CD8-positive, alpha-beta memory T cell (primary cell): ENCODE results near the gene BEST1. TPM values are rescaled to one million over a fixed set of nuclear protein-coding genes. Genes with fewer than 3 reads are reported as not detected.
"Not testable (repeated sequence)": the region's sequence is repeated elsewhere in the genome, so short reads cannot be mapped to it uniquely, and the experiment has no call there.

Source experiments
- CTCF ChIA-PET: fragments of 350-600 bp; sonication (Branson Sonifier 250); formaldehyde crosslinking; loops from one replicate; lab custom pipeline; 2021; ENCODE audit warnings: antibody characterized with exemption; lab: Charles Lee
- POLR2A ChIA-PET: fragments of 350-600 bp; sonication (Branson Sonifier 250); formaldehyde crosslinking; loops from one replicate; lab custom pipeline; 2021; ENCODE audit warnings: antibody characterized with exemption; lab: Charles Lee
- DNase-seq, 5 donors: peaks; one replicate each; pipeline versions ENCODE4 v3.0.0 to v3.0.0-alpha.2; 2020 to 2022; ENCODE audit warnings: mixed read lengths in 1 of 5
- H3K27ac ChIP-seq: one replicate; pipeline ENCODE4 v1.7.0; 2013; ENCODE audit warnings: low read depth, mild to moderate bottlenecking, low read length, moderate library complexity
- H3K27me3 ChIP-seq: 2 replicates; pipeline ENCODE4 v1.7.0; 2013; ENCODE audit warnings: low read length, mild to moderate bottlenecking; ENCODE audit not compliant: insufficient read depth, poor library complexity, severe bottlenecking
- H3K36me3 ChIP-seq: 2 replicates; pipeline ENCODE4 v1.7.0; 2013; ENCODE audit warnings: mild to moderate bottlenecking, low read length, moderate library complexity; ENCODE audit not compliant: insufficient read depth
- H3K4me1 ChIP-seq: 2 replicates; pipeline ENCODE4 v1.7.0; 2013; ENCODE audit warnings: mild to moderate bottlenecking, low read length, moderate library complexity; ENCODE audit not compliant: insufficient read depth
- H3K4me3 ChIP-seq: 2 replicates; pipeline ENCODE4 v1.7.0; 2013; ENCODE audit warnings: mild to moderate bottlenecking, low read length
- H3K9me3 ChIP-seq: 2 replicates; pipeline ENCODE4 v1.7.0; 2013; ENCODE audit warnings: mild to moderate bottlenecking, low read length
- H3K27ac Mint-ChIP-seq, 8 donors: one replicate each; pipeline ENCODE4 v1.8.0; 2020 to 2021; ENCODE audit warnings: mixed read lengths in 8 of 8, mild to moderate bottlenecking in 6 of 8, inconsistent platforms in 3 of 8, moderate library complexity in 3 of 8
- H3K27me3 Mint-ChIP-seq, 2 donors: one replicate each; pipeline ENCODE4 v1.8.0; 2020 to 2021; ENCODE audit warnings: mixed read lengths in 2 of 2, mild to moderate bottlenecking in 1 of 2, moderate library complexity in 1 of 2
- H3K36me3 Mint-ChIP-seq, 3 donors: one replicate each; pipeline ENCODE4 v1.8.0; 2020 to 2021; ENCODE audit warnings: mixed read lengths in 3 of 3, inconsistent platforms in 1 of 3, mild to moderate bottlenecking in 1 of 3
- H3K4me1 Mint-ChIP-seq, 3 donors: one replicate each; pipeline ENCODE4 v1.8.0; 2020 to 2021; ENCODE audit warnings: mixed read lengths in 3 of 3, inconsistent platforms in 1 of 3, mild to moderate bottlenecking in 1 of 3
- H3K4me3 Mint-ChIP-seq, 7 donors: one replicate each; pipeline ENCODE4 v1.8.0; 2020 to 2021; ENCODE audit warnings: mixed read lengths in 7 of 7, mild to moderate bottlenecking in 6 of 7, moderate library complexity in 4 of 7, inconsistent platforms in 2 of 7
- H3K9me3 Mint-ChIP-seq, 5 donors: one replicate each; pipeline ENCODE4 v1.8.0; 2020 to 2022; ENCODE audit warnings: mixed read lengths in 5 of 5, mild to moderate bottlenecking in 3 of 5, moderate library complexity in 2 of 5, inconsistent platforms in 1 of 5
- polyA plus RNA-seq: library from polyadenylated mRNA; unstranded; fragments of 300-500 nt; fragmentation: Illumina TruSeq; gene quantifications from one replicate; pipeline ENCODE4 v1.2.3, GENCODE V29; 2021
- total RNA-seq, 2 experiments: library from RNA; stranded (reverse); gene quantifications; one replicate each; pipeline ENCODE4 v1.2.3, GENCODE V29; 2021

The BEST1 gene
- total and polyA plus RNA-seq, 3 experiments from 2014 or later: 0.09 to 1.5 TPM; not detected in 1

DNA sequence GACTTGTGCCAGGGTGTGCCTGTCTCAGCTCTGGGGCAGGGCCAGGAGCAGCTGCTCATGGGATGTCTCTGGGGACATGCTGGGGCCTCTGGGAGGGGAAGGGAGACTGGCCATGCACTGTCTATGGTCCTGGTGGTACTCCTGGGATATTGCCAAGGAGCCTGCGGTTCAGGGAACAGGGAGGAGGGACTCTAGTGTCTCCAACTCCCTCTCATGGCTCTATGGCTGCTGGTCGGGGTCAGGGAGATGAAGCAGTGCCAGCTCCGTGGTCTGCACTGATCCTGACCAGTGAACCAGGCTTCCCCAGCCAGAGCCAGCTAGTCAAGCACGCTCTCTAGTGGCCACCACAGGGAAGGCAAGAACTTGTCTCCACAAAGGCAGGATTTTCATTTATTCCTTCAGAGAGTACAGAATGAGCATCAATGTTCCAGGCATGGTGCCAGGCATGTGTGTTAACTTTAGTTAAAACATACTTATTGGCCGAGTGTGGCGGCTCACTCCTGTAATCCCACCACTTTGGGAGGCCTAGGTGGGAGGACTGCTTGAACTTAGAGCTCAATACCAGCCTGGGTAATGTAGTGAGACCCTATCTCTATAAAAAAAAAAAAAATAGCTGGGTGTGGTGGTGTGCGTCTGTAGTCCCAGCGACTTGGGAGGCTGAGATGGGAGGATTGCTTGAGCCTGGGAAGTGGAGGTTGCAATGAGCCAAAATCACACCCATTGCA lies 2.5 kb upstream of the BEST1 start:
- Mint-ChIP-seq H3K4me3 (no peak overlapping the region), H3K36me3 (no peaks in the 10 kb centered on the region), H3K27me3 (peaks cover 4 to 14% of the 10 kb centered on the region in 2 donors), H3K27ac (peak overlapping the region in 1 of 8 donors; percentile 38), H3K4me1 (no peaks in the 10 kb centered on the region), H3K9me3 (no peaks in the 10 kb centered on the region)
- CTCF ChIA-PET: interaction anchor here (0.6 to 6.8 kb wide), 27 partner anchors 8 to 160 kb away, joined by 3 to 45 read pairs (median 5); partner anchors contain the start of genes FADS3 and FTH1
- Histone ChIP-seq H3K4me3 (no peak overlapping the region), H3K27me3 (no peaks in the 10 kb centered on the region), H3K4me1 (no peaks in the 10 kb centered on the region), H3K27ac (no peak overlapping the region), H3K9me3 (no peaks in the 10 kb centered on the region), H3K36me3 (no peaks in the 10 kb centered on the region)
- DNase-seq: peak; percentile 44 to 71 (median 46)
- POLR2A ChIA-PET: interaction anchor here (0.5 to 2.0 kb wide), 5 partner anchors 18 to 935 kb away, joined by 3 to 7 read pairs (median 3); partner anchors contain the start of gene FTH1

DNA sequence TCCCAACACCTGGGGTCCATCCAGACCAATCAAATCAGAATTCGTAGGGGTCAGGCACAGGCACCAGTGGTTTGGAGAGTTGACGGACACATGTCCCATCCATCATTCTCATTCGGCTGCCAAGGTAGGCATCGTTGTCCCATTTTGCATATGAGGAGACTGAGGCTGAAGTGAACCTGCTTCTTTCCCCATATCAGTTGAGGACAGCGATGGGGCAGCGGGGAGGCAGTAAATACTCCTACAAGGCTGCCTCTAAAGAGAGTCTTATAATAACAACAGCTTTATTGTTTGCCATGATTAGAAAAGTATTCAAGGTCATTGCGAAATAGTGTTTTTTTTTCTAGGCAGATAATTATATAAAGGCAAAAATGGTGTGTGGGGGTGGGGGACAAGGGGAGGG lies 1.6 kb upstream of the BEST1 start:
- peaks cover 4 to 14% of the 10 kb centered on the region in 2 donors for H3K27me3 Mint-ChIP-seq
- no peak overlapping the region for H3K4me3 ChIP-seq
- H3K9me3 ChIP-seq: no peaks in the 10 kb centered on the region
- no peaks in the 10 kb centered on the region for H3K36me3 ChIP-seq
- H3K27ac ChIP-seq: no peak overlapping the region
- H3K4me1 ChIP-seq: no peaks in the 10 kb centered on the region
- no peaks in the 10 kb centered on the region for H3K9me3 Mint-ChIP-seq
- no peak overlapping the region for H3K4me3 Mint-ChIP-seq
- ChIA-PET POLR2A (interaction anchor here (1.2 to 2.0 kb wide), 2 partner anchors 18 to 19 kb away, joined by 3 to 7 read pairs; partner anchors contain the start of gene FTH1), CTCF (interaction anchor here (0.6 to 6.8 kb wide), 20 partner anchors 9 to 159 kb away, joined by 3 to 45 read pairs (median 5); partner anchors contain the start of gene FTH1)
- H3K27ac Mint-ChIP-seq: no peak overlapping the region
- no peak for DNase-seq
- no peaks in the 10 kb centered on the region for H3K27me3 ChIP-seq
- no peaks in the 10 kb centered on the region for H3K36me3 Mint-ChIP-seq
- no peaks in the 10 kb centered on the region for H3K4me1 Mint-ChIP-seq

DNA sequence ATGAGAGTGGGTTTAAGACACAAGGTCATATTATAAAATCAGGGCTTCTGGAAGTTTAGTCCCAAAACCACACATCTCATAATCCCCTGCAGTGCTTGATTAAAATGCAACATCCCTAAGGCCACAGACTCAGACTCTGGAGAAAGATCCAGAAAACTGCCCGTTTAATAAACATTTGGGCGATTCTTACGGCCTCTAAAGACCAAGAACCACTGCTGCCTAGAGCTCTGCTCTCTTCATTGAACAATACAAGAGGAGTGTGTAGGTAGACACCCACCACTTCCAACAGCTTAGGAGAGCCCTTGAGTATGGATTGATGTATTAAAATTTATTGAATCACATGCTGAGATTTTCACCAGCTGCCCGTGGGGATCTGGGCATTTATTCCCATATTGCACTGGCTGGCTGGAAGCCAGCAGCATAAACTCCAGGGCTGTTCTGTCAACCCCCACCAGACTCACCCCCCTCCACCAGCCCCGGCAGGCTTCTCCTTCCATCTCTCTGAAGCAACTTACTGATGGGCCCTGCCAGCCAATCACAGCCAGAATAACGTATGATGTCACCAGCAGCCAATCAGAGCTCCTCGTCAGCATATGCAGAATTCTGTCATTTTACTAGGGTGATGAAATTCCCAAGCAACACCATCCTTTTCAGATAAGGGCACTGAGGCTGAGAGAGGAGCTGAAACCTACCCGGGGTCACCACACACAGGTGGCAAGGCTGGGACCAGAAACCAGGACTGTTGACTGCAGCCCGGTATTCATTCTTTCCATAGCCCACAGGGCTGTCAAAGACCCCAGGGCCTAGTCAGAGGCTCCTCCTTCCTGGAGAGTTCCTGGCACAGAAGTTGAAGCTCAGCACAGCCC lies 749 bp upstream of the BEST1 start:
- POLR2A ChIA-PET: interaction anchor here (2.0 kb wide), 1 partner anchor 18 kb away, joined by 7 read pairs; the partner anchor contains the start of gene FTH1
- H3K27ac ChIP-seq: peak overlapping the region; percentile 60
- Mint-ChIP-seq H3K9me3 (no peaks in the 10 kb centered on the region), H3K27ac (peak overlapping the region in 2 of 8 donors; percentile 35 to 52), H3K4me1 (no peaks in the 10 kb centered on the region), H3K36me3 (no peaks in the 10 kb centered on the region), H3K4me3 (no peak overlapping the region), H3K27me3 (peaks cover 12 to 21% of the 10 kb centered on the region in 2 donors)
- no peaks in the 10 kb centered on the region for H3K4me1 ChIP-seq
- H3K36me3 ChIP-seq: no peaks in the 10 kb centered on the region
- H3K4me3 ChIP-seq: no peak overlapping the region
- no peak for DNase-seq
- CTCF ChIA-PET: interaction anchor here (1.1 to 6.8 kb wide), 8 partner anchors 16 to 159 kb away, joined by 3 to 45 read pairs (median 7); no protein-coding TSS in a partner anchor
- no peaks in the 10 kb centered on the region for H3K9me3 ChIP-seq
- H3K27me3 ChIP-seq: no peaks in the 10 kb centered on the region

DNA sequence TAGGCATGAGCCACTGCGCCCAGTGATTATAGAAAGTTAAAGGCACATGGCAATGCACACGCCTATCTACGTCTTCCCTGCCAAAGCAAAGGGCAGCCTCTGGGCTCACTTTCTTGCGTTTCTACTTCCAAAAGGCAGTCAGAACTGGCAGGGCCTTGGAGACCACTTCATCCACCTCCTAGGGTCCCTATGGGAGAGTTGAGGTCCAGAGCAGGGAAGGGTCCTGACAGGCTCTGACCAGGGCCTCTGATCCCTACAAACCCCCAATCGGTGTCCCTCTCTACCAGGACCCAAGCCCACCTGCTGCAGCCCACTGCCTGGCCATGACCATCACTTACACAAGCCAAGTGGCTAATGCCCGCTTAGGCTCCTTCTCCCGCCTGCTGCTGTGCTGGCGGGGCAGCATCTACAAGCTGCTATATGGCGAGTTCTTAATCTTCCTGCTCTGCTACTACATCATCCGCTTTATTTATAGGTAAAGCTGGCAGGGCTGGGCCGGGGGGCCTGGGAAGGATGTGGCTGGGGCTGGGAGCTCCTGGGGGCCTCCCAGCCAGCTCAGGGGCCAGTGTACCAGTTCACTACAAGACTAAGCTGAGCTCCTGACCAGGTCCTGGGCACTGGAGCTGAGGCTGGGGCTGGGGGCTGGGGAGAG lies 1.5 kb downstream of the BEST1 start:
- Mint-ChIP-seq H3K27me3 (peaks cover 21 to 36% of the 10 kb centered on the region in 2 donors), H3K4me1 (peaks cover 1 to 15% (median 8%) of the 10 kb centered on the region in 3 donors), H3K4me3 (no peak overlapping the region), H3K9me3 (no peaks in the 10 kb centered on the region), H3K27ac (no peak overlapping the region), H3K36me3 (no peaks in the 10 kb centered on the region)
- Histone ChIP-seq H3K4me1 (no peaks in the 10 kb centered on the region), H3K27ac (no peak overlapping the region), H3K27me3 (no peaks in the 10 kb centered on the region), H3K4me3 (no peak overlapping the region), H3K36me3 (no peaks in the 10 kb centered on the region), H3K9me3 (no peaks in the 10 kb centered on the region)
- no peak for DNase-seq
- CTCF ChIA-PET: interaction anchor here (1.6 kb wide), 2 partner anchors 131 to 156 kb away, joined by 5 to 7 read pairs; no protein-coding TSS in a partner anchor
- POLR2A ChIA-PET: interaction anchor here (0.7 kb wide), 1 partner anchor 398 kb away, joined by 8 read pairs; no protein-coding TSS in a partner anchor

DNA sequence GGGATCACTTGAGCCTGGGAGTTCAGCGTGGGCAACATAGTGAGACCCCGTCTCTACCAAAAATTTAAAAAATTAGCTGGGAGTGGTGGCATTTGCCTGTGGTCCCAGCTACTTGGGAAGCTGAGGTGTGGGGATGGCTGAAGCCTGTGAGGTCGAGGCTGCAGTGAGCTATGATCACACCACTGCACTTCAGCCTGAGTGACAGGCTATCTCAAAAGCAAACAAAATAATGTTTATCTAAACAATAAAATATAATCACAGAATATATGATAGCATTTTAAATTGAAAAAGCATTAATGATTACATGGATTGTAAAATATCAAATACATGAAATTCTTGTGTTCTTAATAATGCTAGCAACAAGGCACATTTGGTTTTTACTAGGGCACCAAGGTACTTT lies 2.7 kb downstream of the BEST1 start:
- Mint-ChIP-seq H3K4me1 (peaks cover 1 to 15% (median 8%) of the 10 kb centered on the region in 3 donors), H3K27ac (no peak overlapping the region), H3K27me3 (peaks cover 21 to 28% of the 10 kb centered on the region in 2 donors), H3K4me3 (no peak overlapping the region), H3K36me3 (no peaks in the 10 kb centered on the region), H3K9me3 (no peaks in the 10 kb centered on the region)
- H3K27me3 ChIP-seq: no peaks in the 10 kb centered on the region
- H3K9me3 ChIP-seq: no peaks in the 10 kb centered on the region
- no peaks in the 10 kb centered on the region for H3K36me3 ChIP-seq
- CTCF ChIA-PET: interaction anchor here (1.4 to 1.6 kb wide), 2 partner anchors 54 to 129 kb away, joined by 3 to 7 read pairs; no protein-coding TSS in a partner anchor
- no peak overlapping the region for H3K4me3 ChIP-seq
- POLR2A ChIA-PET: no interaction called here
- no peak for DNase-seq
- no peak overlapping the region for H3K27ac ChIP-seq
- no peaks in the 10 kb centered on the region for H3K4me1 ChIP-seq

DNA sequence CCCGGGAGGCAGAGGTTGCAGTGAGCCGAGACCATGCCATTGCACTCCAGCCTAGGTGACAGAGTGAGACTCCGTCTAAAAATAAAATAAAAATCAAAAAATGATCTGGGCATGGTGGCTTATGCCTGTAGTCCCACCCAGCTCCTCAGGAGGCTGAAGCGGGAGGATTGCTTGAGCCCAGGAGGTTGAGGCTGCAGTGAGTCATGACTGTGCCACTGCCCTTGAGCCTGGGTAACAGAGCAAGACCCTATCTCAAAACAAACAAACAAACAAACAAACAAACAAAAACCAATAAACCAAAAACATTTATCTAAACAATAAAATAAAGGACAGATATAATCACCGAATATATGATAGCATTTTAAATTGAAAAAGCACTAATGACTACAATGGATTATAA lies 3.5 kb downstream of the BEST1 start:
- Mint-ChIP-seq H3K4me1 (peaks cover 1 to 15% (median 8%) of the 10 kb centered on the region in 3 donors), H3K27me3 (peaks cover 21 to 28% of the 10 kb centered on the region in 2 donors)
- CTCF ChIA-PET: interaction anchor here (1.4 kb wide), 1 partner anchor 55 kb away, joined by 3 read pairs; no protein-coding TSS in a partner anchor
- DNase-seq, H3K36me3 ChIP-seq, H3K27me3 ChIP-seq, H3K4me3 ChIP-seq, POLR2A ChIA-PET, H3K4me3 Mint-ChIP-seq, H3K9me3 ChIP-seq, H3K36me3 Mint-ChIP-seq, H3K27ac Mint-ChIP-seq, H3K9me3 Mint-ChIP-seq, H3K27ac ChIP-seq, H3K4me1 ChIP-seq: not testable (repeated sequence)

DNA sequence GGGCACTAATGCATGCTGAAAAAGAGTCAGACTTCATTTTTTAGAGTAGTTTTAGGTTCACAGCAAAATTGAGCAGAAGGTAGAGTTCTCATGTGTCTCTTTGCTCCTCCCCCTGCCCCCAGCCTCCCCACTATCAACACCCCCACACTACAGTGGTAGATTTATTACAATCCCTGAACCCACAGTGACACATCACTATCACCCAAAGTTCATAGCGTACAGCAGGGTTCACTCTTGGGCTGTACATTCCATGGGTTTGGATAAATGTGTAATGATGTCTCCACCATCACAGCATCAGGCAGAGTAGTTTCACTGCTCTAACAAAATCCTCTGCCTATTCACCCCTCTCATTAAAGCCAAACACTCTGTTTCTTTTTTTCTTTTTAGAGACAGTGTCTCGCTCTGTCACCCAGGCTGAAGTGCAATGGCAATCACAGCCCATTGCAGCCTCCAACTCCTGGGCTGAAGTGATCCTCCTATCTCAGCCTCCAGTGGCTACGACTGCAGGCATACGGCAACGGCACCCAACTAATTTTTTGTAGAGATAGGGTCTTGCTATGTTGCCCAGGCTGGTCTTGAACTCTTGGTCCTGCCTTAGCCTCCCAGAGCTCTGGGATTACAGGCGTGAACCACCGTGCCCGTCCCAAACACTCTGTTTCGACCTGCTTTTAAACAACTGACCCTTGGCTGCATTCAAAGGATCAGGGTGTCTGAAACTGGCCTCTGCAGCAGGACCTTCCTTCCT lies 4.1 kb downstream of the BEST1 start:
- Histone ChIP-seq H3K4me1 (no peaks in the 10 kb centered on the region), H3K27me3 (no peaks in the 10 kb centered on the region), H3K9me3 (no peaks in the 10 kb centered on the region), H3K27ac (no peak overlapping the region), H3K4me3 (no peak overlapping the region), H3K36me3 (no peaks in the 10 kb centered on the region)
- Mint-ChIP-seq H3K27me3 (peaks cover 20 to 27% of the 10 kb centered on the region in 2 donors), H3K4me1 (peaks cover 1 to 15% (median 8%) of the 10 kb centered on the region in 3 donors), H3K27ac (no peak overlapping the region), H3K9me3 (no peaks in the 10 kb centered on the region), H3K36me3 (no peaks in the 10 kb centered on the region), H3K4me3 (no peak overlapping the region)
- CTCF ChIA-PET: interaction anchor here (1.4 kb wide), 1 partner anchor 56 kb away, joined by 3 read pairs; no protein-coding TSS in a partner anchor
- no peak for DNase-seq
- POLR2A ChIA-PET: no interaction called here
